ENCODE results near the gene SYCP2. TPM values are rescaled to one million over a fixed set of nuclear protein-coding genes. Genes with fewer than 3 reads are reported as not detected.

SYCP2 gene, protein sequence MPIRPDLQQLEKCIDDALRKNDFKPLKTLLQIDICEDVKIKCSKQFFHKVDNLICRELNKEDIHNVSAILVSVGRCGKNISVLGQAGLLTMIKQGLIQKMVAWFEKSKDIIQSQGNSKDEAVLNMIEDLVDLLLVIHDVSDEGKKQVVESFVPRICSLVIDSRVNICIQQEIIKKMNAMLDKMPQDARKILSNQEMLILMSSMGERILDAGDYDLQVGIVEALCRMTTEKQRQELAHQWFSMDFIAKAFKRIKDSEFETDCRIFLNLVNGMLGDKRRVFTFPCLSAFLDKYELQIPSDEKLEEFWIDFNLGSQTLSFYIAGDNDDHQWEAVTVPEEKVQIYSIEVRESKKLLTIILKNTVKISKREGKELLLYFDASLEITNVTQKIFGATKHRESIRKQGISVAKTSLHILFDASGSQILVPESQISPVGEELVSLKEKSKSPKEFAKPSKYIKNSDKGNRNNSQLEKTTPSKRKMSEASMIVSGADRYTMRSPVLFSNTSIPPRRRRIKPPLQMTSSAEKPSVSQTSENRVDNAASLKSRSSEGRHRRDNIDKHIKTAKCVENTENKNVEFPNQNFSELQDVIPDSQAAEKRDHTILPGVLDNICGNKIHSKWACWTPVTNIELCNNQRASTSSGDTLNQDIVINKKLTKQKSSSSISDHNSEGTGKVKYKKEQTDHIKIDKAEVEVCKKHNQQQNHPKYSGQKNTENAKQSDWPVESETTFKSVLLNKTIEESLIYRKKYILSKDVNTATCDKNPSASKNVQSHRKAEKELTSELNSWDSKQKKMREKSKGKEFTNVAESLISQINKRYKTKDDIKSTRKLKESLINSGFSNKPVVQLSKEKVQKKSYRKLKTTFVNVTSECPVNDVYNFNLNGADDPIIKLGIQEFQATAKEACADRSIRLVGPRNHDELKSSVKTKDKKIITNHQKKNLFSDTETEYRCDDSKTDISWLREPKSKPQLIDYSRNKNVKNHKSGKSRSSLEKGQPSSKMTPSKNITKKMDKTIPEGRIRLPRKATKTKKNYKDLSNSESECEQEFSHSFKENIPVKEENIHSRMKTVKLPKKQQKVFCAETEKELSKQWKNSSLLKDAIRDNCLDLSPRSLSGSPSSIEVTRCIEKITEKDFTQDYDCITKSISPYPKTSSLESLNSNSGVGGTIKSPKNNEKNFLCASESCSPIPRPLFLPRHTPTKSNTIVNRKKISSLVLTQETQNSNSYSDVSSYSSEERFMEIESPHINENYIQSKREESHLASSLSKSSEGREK (N-terminal part only)
- total RNA-seq (2022; extraction: Qiagen RNA extraction; ENCODE audit: low read depth) = 0.27 to 0.53 TPM (median 0.33 TPM) in 5 replicates

DNA sequence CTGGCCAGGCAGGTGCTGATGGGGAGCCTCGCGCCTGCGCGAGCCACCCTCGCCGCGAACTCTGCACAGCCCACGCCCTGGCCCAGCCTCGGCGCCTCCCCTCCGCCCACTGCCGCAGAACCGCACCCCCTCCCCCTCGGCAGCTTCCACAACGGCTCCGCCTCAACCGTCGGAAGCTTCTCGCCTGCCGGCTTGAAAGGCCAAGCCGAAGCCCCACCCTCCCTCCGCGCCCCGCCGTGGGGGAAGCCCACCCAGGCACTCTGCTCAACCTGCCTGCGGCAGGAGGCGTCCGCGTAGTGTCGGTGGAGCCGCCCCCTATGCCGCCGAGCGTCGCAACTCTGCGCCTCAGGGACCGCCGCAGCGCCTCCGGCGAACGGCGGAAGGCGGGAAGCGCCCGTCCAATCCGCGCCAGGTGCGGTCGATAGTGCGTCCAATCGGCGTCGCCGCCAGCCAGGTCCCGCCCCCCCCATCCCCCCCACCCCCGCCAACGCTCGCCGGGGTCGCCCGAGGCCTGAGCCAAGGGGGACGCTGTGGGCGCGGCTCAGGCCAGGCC, at the start of gene SYCP2:
Gene SYCP2, minus strand, starts transcription at position 342 of the 553 bp plus-strand sequence. CDS start 11,224 bp downstream, outside the sequence.

DNA sequence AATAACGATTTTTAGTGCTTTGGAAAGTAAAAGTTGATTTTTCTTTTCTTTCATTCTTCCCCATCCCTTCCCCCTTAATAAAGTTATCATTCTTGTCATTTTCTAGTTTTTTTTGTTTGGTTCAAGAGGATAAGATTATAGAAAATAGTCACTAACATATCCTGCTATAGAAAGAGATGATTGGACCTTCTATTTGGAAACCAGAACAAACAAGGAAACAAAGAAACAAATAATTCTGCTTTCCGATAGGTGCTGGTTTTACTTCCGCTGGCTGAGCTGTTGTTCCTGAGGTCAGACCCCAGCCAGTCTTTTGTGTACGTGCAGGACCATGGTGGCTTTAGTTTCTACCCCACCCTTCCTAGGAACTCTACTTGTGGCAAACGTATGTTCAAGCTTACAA, 24.7 kb upstream of the SYCP2 start, which contains the start of gene CDH26:
Gene CDH26, plus strand, starts transcription at position 301 of the 400 bp plus-strand sequence. CDS start 304 bp downstream, outside the sequence.

DNA sequence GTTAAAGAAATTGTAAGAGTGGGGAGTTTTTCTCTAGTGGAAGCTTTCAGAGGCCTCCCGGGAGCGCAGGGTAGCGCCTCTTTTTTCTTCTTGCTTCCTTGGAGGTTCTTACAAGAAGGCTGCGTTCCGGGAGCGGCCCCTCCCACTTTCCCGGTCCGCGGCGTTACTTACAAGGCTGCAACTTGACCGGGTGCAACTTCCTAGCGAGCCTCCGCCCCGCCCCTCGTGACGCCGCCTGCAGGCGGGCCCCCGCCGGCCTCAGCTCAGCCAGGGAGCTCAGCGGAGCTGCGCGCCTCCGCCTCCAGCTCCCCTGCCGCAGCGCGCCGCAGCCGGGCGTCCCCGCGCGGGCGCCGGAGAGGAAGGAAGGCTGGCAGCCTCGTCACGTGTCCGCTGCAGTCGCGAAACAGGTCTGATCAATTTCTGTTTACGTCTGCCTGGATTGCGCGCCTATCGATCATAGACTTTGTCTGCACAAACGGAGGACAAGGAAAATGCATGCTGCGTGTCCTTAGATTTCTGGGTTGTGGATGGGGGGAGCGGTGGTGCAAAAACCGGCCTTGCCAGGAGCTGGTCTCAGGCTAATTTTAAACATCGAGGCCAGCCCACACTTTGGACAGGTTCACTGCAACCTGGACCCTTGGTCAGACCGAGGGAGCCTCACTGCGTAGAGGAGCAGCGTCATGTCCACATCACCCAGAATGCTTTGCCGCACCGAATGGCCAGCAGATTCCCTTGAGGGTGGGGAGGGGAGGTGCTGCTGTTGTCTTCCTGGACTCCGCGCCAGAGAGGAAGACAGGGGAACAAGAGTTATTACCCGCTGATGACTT, 6.9 kb upstream of the SYCP2 start, which contains the start of the genes FAM217B and PPP1R3D:
Gene FAM217B, plus strand, starts transcription at position 261 of the 827 bp plus-strand sequence. CDS start 3,555 bp downstream, outside the sequence.
Gene PPP1R3D, minus strand, starts transcription at position 177 of the 827 bp plus-strand sequence. CDS start 374 bp downstream, outside the sequence.

Other genes with a start within 250 kb of the SYCP2 start
- gene PPP1R3D, start 6.7 kb upstream of the SYCP2 start, total RNA-seq (2022; extraction: Qiagen RNA extraction; ENCODE audit: low read depth) = 2.0 to 2.6 TPM (median 2.5 TPM) in 5 replicates
- 5.5 to 6.4 TPM (median 6.1 TPM) in 5 replicates for gene FAM217B, start 6.8 kb upstream of the SYCP2 start, total RNA-seq (2022; extraction: Qiagen RNA extraction; ENCODE audit: low read depth)
- 0.10 to 0.23 TPM (median 0.15 TPM) in 4 of 5 replicates, not detected in the other for gene CDH26, start 24.8 kb upstream of the SYCP2 start, total RNA-seq (2022; extraction: Qiagen RNA extraction; ENCODE audit: low read depth)